A549 (cell line): ENCODE data around the gene DTD2.

ENCODE experiments used
- CHD2 ChIP-seq: fragments of 150-350 bp; IDR thresholded peaks from 2 replicates; pipeline ENCODE4 v1.6.1; 2014; ENCODE audit warnings: low read length; ENCODE audit not compliant: partially characterized antibody
- HMGXB4 ChIP-seq: fragments of 250-450 bp; sonication (Bioruptor Pico); IDR thresholded peaks from 2 replicates; pipeline ENCODE4 v1.5.0; 2021; ENCODE audit warnings: mild to moderate bottlenecking, moderate library complexity, borderline replicate concordance
- KDM1A ChIP-seq: fragments of 200-600 bp; sonication (generic); IDR thresholded peaks from 2 replicates; pipeline ENCODE4 v1.6.1; 2016; ENCODE audit warnings: low read depth, mild to moderate bottlenecking
- MAX ChIP-seq: IDR thresholded peaks from 2 replicates; pipeline ENCODE4 v1.6.1; 2012
- MYC ChIP-seq: IDR thresholded peaks from 2 replicates; pipeline ENCODE4 v1.6.1; 2012; ENCODE audit warnings: mild to moderate bottlenecking, inconsistent platforms, low read length, improper control_type of control experiment, borderline replicate concordance
- PHF8 ChIP-seq: fragments of 200-600 bp; sonication (generic); IDR thresholded peaks from 2 replicates; pipeline ENCODE4 v1.6.1; 2016; ENCODE audit warnings: low read depth, mild to moderate bottlenecking, antibody characterized with exemption, moderate library complexity, borderline replicate concordance
- POLR2A ChIP-seq: IDR thresholded peaks from 2 replicates; pipeline ENCODE4 v1.6.1; 2012; ENCODE audit warnings: mild to moderate bottlenecking, low read length
- POLR2AphosphoS2 ChIP-seq: conservative IDR thresholded peaks from 2 replicates; pipeline ENCODE4 v1.6.1; 2012; ENCODE audit warnings: low read length, improper control_type of control experiment, inconsistent platforms
- RAD21 ChIP-seq, 2 experiments: fragments of >200 bp in 1 of 2; sonication (Bioruptor Twin) in 1 of 2; formaldehyde crosslinking in 1 of 2; IDR thresholded peaks in 1 of 2; conservative IDR thresholded peaks in 1 of 2; 2 replicates in 1 of 2; 3 replicates in 1 of 2; pipeline ENCODE4 v1.6.1; 2012 to 2018; ENCODE audit warnings: inconsistent platforms in 1 of 2
- RNF2 ChIP-seq: fragments of 200-600 bp; sonication (generic); IDR thresholded peaks from 2 replicates; pipeline ENCODE4 v1.6.1; 2016; ENCODE audit warnings: low read depth, mild to moderate bottlenecking, antibody characterized with exemption, moderate library complexity, borderline replicate concordance
- SMC3 ChIP-seq: fragments of >200 bp; sonication (Bioruptor Twin); formaldehyde crosslinking; IDR thresholded peaks from 3 replicates; pipeline ENCODE4 v1.6.1; 2018; ENCODE audit warnings: inconsistent platforms
- ZSCAN20 ChIP-seq: fragments of 250-450 bp; sonication (Bioruptor Pico); IDR thresholded peaks from 2 replicates; pipeline ENCODE4 v1.8.0; 2022; ENCODE audit warnings: mild to moderate bottlenecking, moderate library complexity
- TF ChIP-seq, protein P1 (sequence below): fragments of >200 bp; sonication (Bioruptor Twin); formaldehyde crosslinking; IDR thresholded peaks from 3 replicates; pipeline ENCODE4 v1.5.1; 2016
- TF ChIP-seq, protein P2 (sequence below): fragments of 150-350 bp; IDR thresholded peaks from 2 replicates; pipeline ENCODE4 v1.6.1; 2014; ENCODE audit warnings: low read depth, mild to moderate bottlenecking, low read length

DNA sequence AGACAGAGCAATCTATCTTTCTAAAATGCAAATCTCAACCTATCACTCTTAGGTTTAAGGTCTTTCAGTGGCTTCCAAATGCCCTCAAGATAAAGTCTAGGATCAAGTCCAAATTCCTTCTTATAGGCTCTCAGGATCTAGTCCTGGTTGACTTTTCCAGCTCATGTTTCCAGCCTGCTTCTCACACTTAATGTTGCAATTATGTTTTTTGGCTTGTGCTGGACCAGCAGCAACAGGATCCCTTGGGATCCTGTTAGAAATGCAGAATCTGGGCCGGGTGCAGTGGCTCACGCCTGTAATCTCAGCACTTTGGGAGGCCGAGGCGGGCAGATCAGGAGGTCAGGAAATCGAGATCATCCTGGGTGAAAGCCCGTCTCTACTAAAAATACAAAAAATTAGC is 19.9 kb upstream of the DTD2 start:
- TF ChIP-seq ZSCAN20 (CRISPR knock-in tag) = no peak
- no peak for TF ChIP-seq POLR2AphosphoS2
- TF ChIP-seq, protein P1, sequence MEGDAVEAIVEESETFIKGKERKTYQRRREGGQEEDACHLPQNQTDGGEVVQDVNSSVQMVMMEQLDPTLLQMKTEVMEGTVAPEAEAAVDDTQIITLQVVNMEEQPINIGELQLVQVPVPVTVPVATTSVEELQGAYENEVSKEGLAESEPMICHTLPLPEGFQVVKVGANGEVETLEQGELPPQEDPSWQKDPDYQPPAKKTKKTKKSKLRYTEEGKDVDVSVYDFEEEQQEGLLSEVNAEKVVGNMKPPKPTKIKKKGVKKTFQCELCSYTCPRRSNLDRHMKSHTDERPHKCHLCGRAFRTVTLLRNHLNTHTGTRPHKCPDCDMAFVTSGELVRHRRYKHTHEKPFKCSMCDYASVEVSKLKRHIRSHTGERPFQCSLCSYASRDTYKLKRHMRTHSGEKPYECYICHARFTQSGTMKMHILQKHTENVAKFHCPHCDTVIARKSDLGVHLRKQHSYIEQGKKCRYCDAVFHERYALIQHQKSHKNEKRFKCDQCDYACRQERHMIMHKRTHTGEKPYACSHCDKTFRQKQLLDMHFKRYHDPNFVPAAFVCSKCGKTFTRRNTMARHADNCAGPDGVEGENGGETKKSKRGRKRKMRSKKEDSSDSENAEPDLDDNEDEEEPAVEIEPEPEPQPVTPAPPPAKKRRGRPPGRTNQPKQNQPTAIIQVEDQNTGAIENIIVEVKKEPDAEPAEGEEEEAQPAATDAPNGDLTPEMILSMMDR = no peak
- TF ChIP-seq RAD21 (conservative IDR thresholded peaks at IDR 0.05 in 1 of 2, IDR thresholded peaks at IDR 0.05 in 1 of 2) = no peak
- no peak for TF ChIP-seq MAX
- TF ChIP-seq, protein P2, sequence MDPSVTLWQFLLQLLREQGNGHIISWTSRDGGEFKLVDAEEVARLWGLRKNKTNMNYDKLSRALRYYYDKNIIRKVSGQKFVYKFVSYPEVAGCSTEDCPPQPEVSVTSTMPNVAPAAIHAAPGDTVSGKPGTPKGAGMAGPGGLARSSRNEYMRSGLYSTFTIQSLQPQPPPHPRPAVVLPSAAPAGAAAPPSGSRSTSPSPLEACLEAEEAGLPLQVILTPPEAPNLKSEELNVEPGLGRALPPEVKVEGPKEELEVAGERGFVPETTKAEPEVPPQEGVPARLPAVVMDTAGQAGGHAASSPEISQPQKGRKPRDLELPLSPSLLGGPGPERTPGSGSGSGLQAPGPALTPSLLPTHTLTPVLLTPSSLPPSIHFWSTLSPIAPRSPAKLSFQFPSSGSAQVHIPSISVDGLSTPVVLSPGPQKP = no peak
- no peak for TF ChIP-seq SMC3
- TF ChIP-seq CHD2 = no peak
- no peak for TF ChIP-seq PHF8
- no peak for TF ChIP-seq MYC
- TF ChIP-seq KDM1A = no peak
- no peak for TF ChIP-seq POLR2A
- no peak for TF ChIP-seq RNF2
- no peak for TF ChIP-seq HMGXB4
